HG02798 (cell line): Measurements from ENCODE around the gene DSG2.
"Not testable (repeated sequence)": the region's sequence is repeated elsewhere in the genome, so short reads cannot be mapped to it uniquely, and the experiment has no call there.

Source experiments
- ATAC-seq: cut with Tn5 transposase; IDR thresholded peaks from one replicate; pipeline ENCODE4 v1.9.1; 2021; ENCODE audit warnings: mild to moderate bottlenecking; ENCODE audit not compliant: unreplicated experiment, poor library complexity

Gene DSG2

GRCh38 chr18:31498574-31499524, 872 bp downstream of the DSG2 start:
- ATAC-seq, result no peak

- peak; percentile 86 for ATAC-seq
Measured at GRCh38 chr18:31500051-31500688, 2.2 kb downstream of the DSG2 start.

- no peak for ATAC-seq
Measured at GRCh38 chr18:31503011-31503410, 5.0 kb downstream of the DSG2 start.

GRCh38 chr18:31504455-31505147, 6.6 kb downstream of the DSG2 start:
- ATAC-seq, result no peak

GRCh38 chr18:31505156-31505555, 7.2 kb downstream of the DSG2 start:
- no peak for ATAC-seq

GRCh38 chr18:31506024-31506742, 8.2 kb downstream of the DSG2 start:
- no peak for ATAC-seq

GRCh38 chr18:31507124-31507523, 9.1 kb downstream of the DSG2 start:
- not testable (repeated sequence) for ATAC-seq

GRCh38 chr18:31508781-31509180, 10.8 kb downstream of the DSG2 start:
- ATAC-seq, result no peak

- no peak for ATAC-seq
Measured at GRCh38 chr18:31509571-31509970, 11.6 kb downstream of the DSG2 start.

- no peak for ATAC-seq
Measured at GRCh38 chr18:31510319-31510718, 12.3 kb downstream of the DSG2 start.

GRCh38 chr18:31511098-31511497, 13.1 kb downstream of the DSG2 start:
- ATAC-seq, result peak; percentile 49

- no peak for ATAC-seq
Measured at GRCh38 chr18:31512203-31512764, 14.3 kb downstream of the DSG2 start.

GRCh38 chr18:31513189-31513935, 15.4 kb downstream of the DSG2 start:
- ATAC-seq, result no peak

GRCh38 chr18:31516437-31516836, 18.5 kb downstream of the DSG2 start:
- no peak for ATAC-seq

GRCh38 chr18:31526374-31526773, 28.4 kb downstream of the DSG2 start:
- no peak for ATAC-seq

GRCh38 chr18:31533236-31533635, 35.3 kb downstream of the DSG2 start:
- no peak for ATAC-seq

GRCh38 chr18:31538837-31539236, 40.9 kb downstream of the DSG2 start:
- no peak for ATAC-seq

GRCh38 chr18:31546476-31546875, 48.5 kb downstream of the DSG2 start:
- ATAC-seq, result no peak

- ATAC-seq, result no peak
Measured at GRCh38 chr18:31548853-31549252, 50.9 kb downstream of the DSG2 start.
